ENCODE results near the gene LIME1.
"Not testable (repeated sequence)": the region's sequence is repeated elsewhere in the genome, so short reads cannot be mapped to it uniquely, and the experiment has no call there.

Gene LIME1

DNA sequence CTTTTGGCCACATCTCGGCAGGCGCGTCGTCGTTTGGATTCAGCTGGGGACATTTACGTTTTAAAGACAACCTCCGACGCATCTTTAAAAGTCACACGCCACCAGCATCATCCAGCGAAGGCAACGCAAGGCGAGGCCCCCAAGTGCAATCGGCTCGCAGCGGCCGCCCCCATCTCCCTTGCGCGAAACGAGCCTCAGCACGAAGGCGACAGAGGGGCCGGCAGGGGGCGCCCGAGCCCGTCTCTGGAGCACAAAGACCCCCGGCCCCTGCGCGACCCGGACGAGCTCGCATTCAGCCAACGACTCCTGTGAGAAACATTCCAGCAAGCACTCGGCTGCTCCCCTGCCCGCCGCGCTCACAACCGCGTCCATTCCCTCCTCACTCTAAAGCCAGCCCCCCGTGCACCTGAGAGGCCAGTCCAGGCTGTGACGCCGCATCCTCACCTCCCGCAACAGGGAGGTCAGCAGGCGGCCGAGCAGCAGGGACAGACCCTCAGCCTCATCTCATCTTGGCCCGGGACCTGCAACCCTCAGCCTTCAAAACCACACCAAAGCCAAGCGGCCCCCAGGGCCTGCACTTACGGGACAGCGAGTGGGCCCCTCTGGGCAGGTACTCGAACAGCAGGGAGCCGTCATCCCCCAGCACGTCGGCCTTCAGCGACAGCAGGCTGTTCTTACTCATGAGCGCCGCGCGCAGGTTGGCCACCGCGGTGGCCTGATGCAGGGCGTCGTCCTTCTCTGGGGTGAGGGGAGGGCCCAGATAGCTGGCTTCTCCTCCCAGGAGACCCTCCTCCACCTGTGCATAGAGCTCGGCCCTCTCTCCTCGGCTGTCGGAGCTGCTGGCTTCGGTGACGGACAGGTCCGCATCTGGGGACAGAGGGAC lies 38.9 kb downstream of the LIME1 start:
- FAIRE-seq: no peak

GRCh38 chr20:63776875-63777274 lies 40.4 kb downstream of the LIME1 start:
- FAIRE-seq: not testable (repeated sequence)

DNA sequence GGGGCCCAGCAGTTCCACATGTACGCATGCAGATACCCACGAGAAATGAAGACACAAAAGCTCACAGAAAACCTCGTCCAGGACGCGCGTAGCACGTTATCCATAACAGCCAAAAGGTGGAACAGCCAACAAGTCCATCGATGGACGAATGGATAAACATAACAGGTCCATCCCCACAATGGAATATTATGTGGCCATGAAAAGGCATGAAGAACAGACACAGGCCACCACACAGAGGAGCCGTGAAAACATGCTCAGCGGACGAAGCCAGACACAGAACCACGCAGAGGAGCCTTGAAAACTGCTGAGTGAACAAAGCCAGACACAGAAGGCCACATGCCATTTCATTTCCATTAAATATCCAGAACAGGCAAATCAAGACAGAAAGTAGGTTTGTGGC lies 41.1 kb downstream of the LIME1 start:
- FAIRE-seq: no peak

- FAIRE-seq: no peak
Observed at GRCh38 chr20:63778034-63778752, 41.7 kb downstream of the LIME1 start.

DNA sequence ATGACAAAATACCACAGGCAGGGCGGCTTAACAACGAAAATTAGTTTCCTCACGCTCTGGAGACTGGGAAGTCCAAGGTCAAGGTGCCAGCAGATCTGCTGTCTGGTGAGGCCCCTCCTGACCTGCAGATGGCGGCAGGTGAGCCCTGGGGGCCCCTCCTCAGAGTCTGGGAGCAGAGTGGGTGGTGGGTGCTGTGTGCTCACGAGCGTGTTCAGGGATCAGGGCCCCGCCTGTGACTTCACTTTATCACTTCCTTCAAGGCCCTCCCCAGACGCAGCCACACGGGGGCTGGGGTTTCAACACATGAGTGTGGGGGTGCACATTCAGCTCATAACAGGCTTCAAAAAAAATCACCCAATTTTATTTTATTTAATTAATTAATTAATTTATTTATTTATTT lies 42.4 kb downstream of the LIME1 start:
- FAIRE-seq: no peak

DNA sequence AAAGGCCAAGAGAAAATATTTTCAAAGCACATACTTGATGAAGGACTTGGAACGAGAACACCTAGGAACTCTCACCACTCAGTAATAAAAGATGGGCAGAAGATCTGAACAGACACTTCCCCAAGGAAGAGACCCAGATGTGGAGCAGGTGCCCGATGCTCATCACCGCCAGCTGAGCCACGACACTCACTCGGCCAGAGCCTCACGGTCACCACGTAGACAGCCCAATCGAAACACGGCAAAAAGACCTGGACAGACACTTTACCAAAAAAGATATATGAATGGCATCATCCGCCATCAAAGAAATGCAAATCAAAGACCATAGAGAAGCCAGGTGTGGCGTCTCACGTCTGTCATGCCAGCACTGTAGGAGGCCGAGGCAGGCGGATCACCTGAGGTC lies 44.7 kb downstream of the LIME1 start:
- FAIRE-seq: no peak

- no peak for FAIRE-seq
Observed at GRCh38 chr20:63782051-63782471, 45.6 kb downstream of the LIME1 start.

GRCh38 chr20:63782521-63782971 lies 46.1 kb downstream of the LIME1 start:
- FAIRE-seq: no peak

DNA sequence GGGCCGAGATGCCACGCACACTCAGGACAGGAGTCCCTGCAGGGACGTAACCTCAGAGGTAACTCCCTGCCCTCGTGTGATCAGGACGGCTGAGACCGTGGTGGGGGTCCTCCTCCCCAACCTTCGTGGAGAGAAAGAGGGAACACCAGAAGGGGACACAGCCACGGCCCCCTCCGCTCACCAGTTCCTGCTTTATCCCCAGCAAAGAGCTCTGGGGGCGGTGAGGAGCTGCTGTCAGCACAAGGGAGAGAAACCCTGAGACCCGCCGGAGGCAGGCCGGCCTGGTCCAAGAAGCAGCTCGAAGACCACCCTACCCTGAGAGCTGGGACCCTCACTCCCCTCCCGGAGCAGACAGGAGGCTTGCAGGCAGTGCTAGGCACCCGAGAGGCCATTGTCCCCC lies 47.5 kb downstream of the LIME1 start:
- no peak for FAIRE-seq

- no peak for FAIRE-seq
Observed at GRCh38 chr20:63785691-63786131, 49.2 kb downstream of the LIME1 start.

- no peak for FAIRE-seq
Observed at GRCh38 chr20:63787302-63787701, 50.8 kb downstream of the LIME1 start.

GRCh38 chr20:63787749-63788148 lies 51.3 kb downstream of the LIME1 start:
- no peak for FAIRE-seq
